Gastroesophageal sphincter (tissue), 3 donors: ENCODE measurements around the gene FAM72D.
"Not testable (repeated sequence)": the region's sequence is repeated elsewhere in the genome, so short reads cannot be mapped to it uniquely, and the experiment has no call there.

Experiments
- EP300 ChIP-seq: sonication (generic); formaldehyde crosslinking; IDR thresholded peaks from one replicate; pipeline ENCODE4 v1.6.1; 2017; ENCODE audit warnings: antibody characterized with exemption, mild to moderate bottlenecking
- POLR2A ChIP-seq, 2 donors: fragments of 450-650 bp; IDR thresholded peaks; one replicate each; pipeline ENCODE4 v1.6.1; 2017; ENCODE audit warnings: antibody characterized with exemption in 2 of 2, mild to moderate bottlenecking in 2 of 2, moderate library complexity in 1 of 2
- POLR2AphosphoS5 ChIP-seq: sonication (generic); formaldehyde crosslinking; IDR thresholded peaks from one replicate; pipeline ENCODE4 v1.6.1; 2017; ENCODE audit warnings: antibody characterized with exemption
- TF ChIP-seq, protein P1 (sequence below), 4 experiments: fragments of 200-600 bp in 2 of 4; fragments of 450-650 bp in 2 of 4; sonication (generic) in 1 of 4; IDR thresholded peaks; one replicate each; pipeline ENCODE4 v1.5.1; 2017 to 2019; ENCODE audit warnings: antibody characterized with exemption in 4 of 4, mild to moderate bottlenecking in 2 of 4, moderate library complexity in 2 of 4

DNA sequence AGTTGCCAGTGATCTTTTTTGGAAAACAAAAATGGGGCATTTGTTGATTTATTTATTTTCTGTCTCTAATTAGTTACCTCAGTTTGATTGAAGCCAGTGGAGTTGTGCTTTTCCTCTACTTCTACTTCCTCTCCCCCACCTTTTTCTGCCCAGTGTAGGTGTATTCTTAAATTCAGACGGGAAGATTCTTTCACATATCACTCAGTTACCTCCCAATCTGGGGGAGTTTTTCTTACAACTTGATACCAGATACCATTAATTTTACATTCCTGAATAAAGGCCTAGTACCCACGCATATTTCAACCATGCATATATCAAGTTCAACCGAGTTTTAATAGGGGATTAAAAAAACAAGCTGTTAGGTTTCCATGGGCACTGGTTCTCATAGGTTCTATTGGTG lies 15.9 kb downstream of the FAM72D start:
- TF ChIP-seq, protein P1, sequence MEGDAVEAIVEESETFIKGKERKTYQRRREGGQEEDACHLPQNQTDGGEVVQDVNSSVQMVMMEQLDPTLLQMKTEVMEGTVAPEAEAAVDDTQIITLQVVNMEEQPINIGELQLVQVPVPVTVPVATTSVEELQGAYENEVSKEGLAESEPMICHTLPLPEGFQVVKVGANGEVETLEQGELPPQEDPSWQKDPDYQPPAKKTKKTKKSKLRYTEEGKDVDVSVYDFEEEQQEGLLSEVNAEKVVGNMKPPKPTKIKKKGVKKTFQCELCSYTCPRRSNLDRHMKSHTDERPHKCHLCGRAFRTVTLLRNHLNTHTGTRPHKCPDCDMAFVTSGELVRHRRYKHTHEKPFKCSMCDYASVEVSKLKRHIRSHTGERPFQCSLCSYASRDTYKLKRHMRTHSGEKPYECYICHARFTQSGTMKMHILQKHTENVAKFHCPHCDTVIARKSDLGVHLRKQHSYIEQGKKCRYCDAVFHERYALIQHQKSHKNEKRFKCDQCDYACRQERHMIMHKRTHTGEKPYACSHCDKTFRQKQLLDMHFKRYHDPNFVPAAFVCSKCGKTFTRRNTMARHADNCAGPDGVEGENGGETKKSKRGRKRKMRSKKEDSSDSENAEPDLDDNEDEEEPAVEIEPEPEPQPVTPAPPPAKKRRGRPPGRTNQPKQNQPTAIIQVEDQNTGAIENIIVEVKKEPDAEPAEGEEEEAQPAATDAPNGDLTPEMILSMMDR (IDR thresholded peaks at IDR 0.05): not testable (repeated sequence)
- not testable (repeated sequence) for TF ChIP-seq POLR2A (IDR thresholded peaks at IDR 0.05); POLR2AphosphoS5; EP300
